GM12878 (cell line): Measurements from ENCODE around the gene ANO10. TPM values are rescaled to one million over a fixed set of nuclear protein-coding genes. Genes with fewer than 3 reads are reported as not detected.

ENCODE experiments used
- ATAC-seq: fragments of 200-7000 bp; cut with Tn5 transposase; 3 replicates; pipeline ENCODE4 v1.9.1; 2020; ENCODE audit warnings: mild to moderate bottlenecking, moderate library complexity
- BruUV-seq: library from RNA; stranded (reverse); fragments of 400-500 nt; replicated peaks from 2 replicates; lab custom pipeline; 2021; lab: Mats Ljungman, UMichigan
- CTCF ChIA-PET: fragments of 300-600 bp; sonication (Branson Sonifier 250); formaldehyde crosslinking; extraction: SDS; loops from one replicate; lab custom pipeline; 2021; ENCODE audit warnings: inconsistent platforms; lab: Yijun Ruan, JAX
- POLR2A ChIA-PET: fragments of 350-600 bp; formaldehyde crosslinking; extraction: SDS; loops from one replicate; lab custom pipeline; 2021; ENCODE audit warnings: inconsistent platforms; lab: Charles Lee
- RAD21 ChIA-PET: fragments of 300-600 bp; sonication (Branson Sonifier 250); formaldehyde crosslinking; loops from one replicate; lab custom pipeline; 2023; ENCODE audit warnings: antibody characterized with exemption; ENCODE audit not compliant: unreplicated experiment; lab: Charles Lee
- SMC1A ChIA-PET: fragments of 300-600 bp; sonication (Branson Sonifier 250); formaldehyde crosslinking; loops from one replicate; lab custom pipeline; 2023; ENCODE audit not compliant: unreplicated experiment, uncharacterized antibody; lab: Charles Lee
- DNase-seq: peaks from one replicate; pipeline ENCODE4 v3.0.0-alpha.2; 2011; ENCODE audit warnings: low read depth, low spot score
- FAIRE-seq: peaks from 3 replicates; lab custom pipeline; 2011; peaks lifted over from hg19 to GRCh38; lab: Jason Lieb, UNC
- H2AFZ ChIP-seq: 2 replicates; pipeline ENCODE4 v1.6.0; 2011; ENCODE audit warnings: low read depth, low read length, control low read depth; ENCODE audit not compliant: control insufficient read depth
- H3K27ac ChIP-seq: 2 replicates; pipeline ENCODE4 v1.5.1; 2011; ENCODE audit warnings: control low read depth; ENCODE audit not compliant: control insufficient read depth, insufficient read depth
- H3K27me3 ChIP-seq, 2 experiments: replicated peaks in 1 of 2; 2 replicates each; pipeline versions ENCODE4 v1.6.0 to v1.6.1; 2011; ENCODE audit warnings: low read length in 1 of 2; ENCODE audit not compliant: control insufficient read depth in 2 of 2, insufficient read depth in 2 of 2
- H3K36me3 ChIP-seq, 2 experiments: 2 replicates each; pipeline ENCODE4 v1.5.1; 2011; ENCODE audit warnings: low read length in 1 of 2; ENCODE audit not compliant: control insufficient read depth in 2 of 2, insufficient read depth in 2 of 2
- H3K4me1 ChIP-seq: 2 replicates; pipeline ENCODE4 v1.6.1; 2011; ENCODE audit warnings: mild to moderate bottlenecking, low read length, moderate library complexity, mixed read lengths; ENCODE audit not compliant: control insufficient read depth, insufficient read depth
- H3K4me2 ChIP-seq: 2 replicates; pipeline ENCODE4 v1.6.0; 2011; ENCODE audit warnings: control low read depth; ENCODE audit not compliant: control insufficient read depth, insufficient read depth
- H3K4me3 ChIP-seq: fragments of 200-600 bp; sonication (generic); 2 replicates; pipeline ENCODE4 v1.5.1; 2016
- H3K79me2 ChIP-seq: 2 replicates; pipeline ENCODE4 v1.6.0; 2011; ENCODE audit warnings: low read length; ENCODE audit not compliant: control insufficient read depth, insufficient read depth
- H3K9ac ChIP-seq: 2 replicates; pipeline ENCODE4 v1.8.0; 2011; ENCODE audit warnings: low read length, control low read depth, mixed read lengths; ENCODE audit not compliant: control insufficient read depth, insufficient read depth
- H3K9me3 ChIP-seq: replicated peaks from 3 replicates; pipeline ENCODE4 v1.5.1; 2011; ENCODE audit warnings: mild to moderate bottlenecking, low read length; ENCODE audit not compliant: control insufficient read depth, insufficient read depth
- H4K20me1 ChIP-seq: 2 replicates; pipeline ENCODE4 v1.6.0; 2011; ENCODE audit not compliant: control insufficient read depth, insufficient read depth
- ATF2 ChIP-seq: IDR thresholded peaks from 2 replicates; pipeline ENCODE4 v1.6.1; 2012; ENCODE audit warnings: low read length, inconsistent platforms
- BACH1 ChIP-seq: fragments of 450-650 bp; IDR thresholded peaks from 2 replicates; pipeline ENCODE4 v1.6.1; 2017; ENCODE audit warnings: mild to moderate bottlenecking, borderline replicate concordance
- EED ChIP-seq: sonication (generic); IDR thresholded peaks from 2 replicates; pipeline ENCODE4 v1.6.1; 2016; ENCODE audit warnings: antibody characterized with exemption, low read depth
- FOS ChIP-seq: IDR thresholded peaks from 3 replicates; pipeline ENCODE4 v1.6.1; 2011; ENCODE audit warnings: borderline replicate concordance; ENCODE audit not compliant: insufficient read length; ENCODE audit errors: extremely low read depth
- HSF1 ChIP-seq: fragments of 150-350 bp; IDR thresholded peaks from 2 replicates; pipeline ENCODE4 v1.6.1; 2014; ENCODE audit warnings: mild to moderate bottlenecking, low read depth, low read length
- JUNB ChIP-seq: IDR thresholded peaks from 2 replicates; pipeline ENCODE4 v1.6.1; 2016; ENCODE audit warnings: antibody characterized with exemption, mild to moderate bottlenecking
- NBN ChIP-seq: fragments of 450-650 bp; IDR thresholded peaks from 2 replicates; pipeline ENCODE4 v1.6.1; 2016
- NFXL1 ChIP-seq: fragments of 450-650 bp; IDR thresholded peaks from 2 replicates; pipeline ENCODE4 v1.6.1; 2017; ENCODE audit warnings: antibody characterized with exemption, mild to moderate bottlenecking, borderline replicate concordance
- RAD21 ChIP-seq: IDR thresholded peaks from 2 replicates; pipeline ENCODE4 v1.6.1; 2011; ENCODE audit warnings: mild to moderate bottlenecking, low read depth, low read length, moderate library complexity; ENCODE audit not compliant: insufficient read depth
- SKIL ChIP-seq: fragments of 450-650 bp; IDR thresholded peaks from 2 replicates; pipeline ENCODE4 v1.6.1; 2017; ENCODE audit warnings: mild to moderate bottlenecking, low read depth, inconsistent platforms; ENCODE audit not compliant: poor library complexity, severe bottlenecking
- SMARCA5 ChIP-seq: fragments of 450-650 bp; IDR thresholded peaks from 2 replicates; pipeline ENCODE4 v1.6.1; 2017; ENCODE audit warnings: mild to moderate bottlenecking
- WRNIP1 ChIP-seq: IDR thresholded peaks from 2 replicates; pipeline ENCODE4 v1.6.1; 2011; ENCODE audit warnings: low read depth, low read length, improper control_type of control experiment, borderline replicate concordance
- YY1 ChIP-seq: IDR thresholded peaks from 2 replicates; pipeline ENCODE4 v1.6.1; 2011; ENCODE audit warnings: low read depth, mild to moderate bottlenecking, low read length
- WGBS: methylation state at CpG from one replicate; pipeline ENCODE4 v1.1.6; 2016; ENCODE audit warnings: low lambda C conversion rate; ENCODE audit not compliant: insufficient replicate concordance, insufficient coverage; ENCODE audit errors: missing lambda C conversion rate; 5-methylcytosine and 5-hydroxymethylcytosine counted together
- in situ Hi-C: fragments of 300-500 bp; cut with MboI; formaldehyde crosslinking; loops from 9 replicates; pipeline ENCODE4 v1.14.3; 2018; ENCODE audit warnings: mixed read lengths
- intact Hi-C: fragments of 100-400 bp; cut with micrococcal nuclease; formaldehyde crosslinking; loops from one replicate; pipeline ENCODE4 v1.14.2; 2022; ENCODE audit not compliant: unreplicated experiment
- polyA plus RNA-seq, 11 experiments: library from polyadenylated mRNA; depleted of rRNA in 4 of 11; unstranded in 6 of 11; stranded (reverse) in 5 of 11; fragments of >200 nt; fragmentation: Nextera tagmentation in 4 of 11; fragmentation: Illumina TruSeq in 1 of 11; extraction: Ambion mirVana in 4 of 11; extraction: Trizol in 1 of 11; gene quantifications; 1 replicate in 1 of 11; 2 replicates in 10 of 11; pipeline versions ENCODE4 v1.2.1 to v1.2.3, GENCODE V29; 2011 to 2016; ENCODE audit warnings: inconsistent platforms in 2 of 11, missing spikeins in 2 of 11, low read depth in 1 of 11
- total RNA-seq, 4 experiments: library from RNA; depleted of rRNA in 3 of 4; stranded (reverse); fragments of >200 nt in 3 of 4; fragmentation: Illumina TruSeq in 1 of 4; extraction: Trizol in 1 of 4; gene quantifications; 2 replicates each; pipeline versions ENCODE4 v1.2.1 to v1.2.3, GENCODE V29; 2013 to 2021

The ANO10 gene
- total and polyA plus RNA-seq, 10 of the 15 experiments (the other 5 are each of a cell fraction or from before 2014, with no cell fraction given): 0.29 to 21.9 (median 1.6) TPM

- Histone ChIP-seq H2AFZ (no peak overlapping the region), H3K27ac (no peak overlapping the region), H3K27me3 (no peaks in the 10 kb centered on the region), H3K9me3 (no peaks in the 10 kb centered on the region), H4K20me1 (no peaks in the 10 kb centered on the region), H3K4me3 (no peak overlapping the region), H3K79me2 (no peaks in the 10 kb centered on the region), H3K4me2 (no peak overlapping the region), H3K4me1 (no peaks in the 10 kb centered on the region), H3K9ac (no peak overlapping the region), H3K36me3 (no peaks in the 10 kb centered on the region)
- no peak for ATAC-seq
- ChIA-PET POLR2A (no interaction called here), RAD21 (no interaction called here), CTCF (interaction anchor here (1.3 kb wide), 1 partner anchor 537 kb away, joined by 3 read pairs; no protein-coding TSS in a partner anchor), SMC1A (no interaction called here)
- WGBS: 39% methylated on average over 1 of the region's 1 CpG
- in situ Hi-C loops: no loop called here
- DNase-seq: no peak
- intact Hi-C loops: no loop called here
- BruUV-seq: no TSS peak
- no peak for FAIRE-seq
- TF ChIP-seq SKIL (no peak), RAD21 (no peak), NFXL1 (no peak), EED (no peak), SMARCA5 (no peak), JUNB (no peak), ATF2 (no peak), HSF1 (no peak), FOS (no peak), WRNIP1 (no peak), NBN (no peak), YY1 (no peak), BACH1 (no peak)
Measured at GRCh38 chr3:43499256-43499655, 122.6 kb downstream of the ANO10 start.
